ENCODE measurements around the gene AGTPBP1. TPM values are rescaled to one million over a fixed set of nuclear protein-coding genes. Genes with fewer than 3 reads are reported as not detected.

The AGTPBP1 gene
- total and polyA plus RNA-seq, 2 of the 8 experiments (the other 6 are each of a cell fraction or from before 2014, with no cell fraction given) = 13.4 to 65.2 TPM

GRCh38 chr9:85594316-85594715 is 147.4 kb downstream of the AGTPBP1 start:
- CTCF ChIA-PET (ENCODE audit: partially characterized antibody) = no interaction called here
- POLR2A ChIA-PET (ENCODE audit: partially characterized antibody) = interaction anchor here (0.6 kb wide), 1 partner anchor 209 kb away, joined by 3 read pairs; no protein-coding TSS in a partner anchor
- Histone ChIP-seq H3K9ac (replicated peaks in 1 of 4; ENCODE audit: extremely low read depth in 1 of 4, low read depth in 3 of 4, low read length in 3 of 4) (no peak overlapping the region), H3K79me1 (ENCODE audit: low read depth, low read length) (no peaks in the 10 kb centered on the region), H3K4me3 (ENCODE audit: extremely low read depth in 1 of 4, insufficient read depth in 2 of 4, low read depth in 3 of 4, low read length in 4 of 4) (no peak overlapping the region), H3K4me1 (replicated peaks in 1 of 4; ENCODE audit: control insufficient read depth in 3 of 4, insufficient read depth in 4 of 4, low read length in 3 of 4) (no peaks in the 10 kb centered on the region; a peak in 2 of 7 replicates), H2BK20ac (ENCODE audit: low read length) (no peak overlapping the region), H2BK15ac (ENCODE audit: low read length) (no peak overlapping the region), H3K18ac (ENCODE audit: extremely low read depth, low read length) (no peak overlapping the region), H3K4ac (replicated peaks; ENCODE audit: insufficient read length, low read depth, low read length) (no peak overlapping the region), H3K23ac (ENCODE audit: insufficient read length) (no peak overlapping the region), H4K20me1 (replicated peaks in 1 of 2; ENCODE audit: control insufficient read depth in 1 of 2, insufficient read depth in 2 of 2, low read length in 2 of 2) (peaks cover 0 to 1% of the 10 kb centered on the region in 2 experiments), H3K4me2 (ENCODE audit: insufficient read depth in 1 of 2, low read depth in 2 of 2, low read length in 2 of 2) (no peak overlapping the region), H3K14ac (ENCODE audit: insufficient read length) (no peak overlapping the region), H3K23me2 (ENCODE audit: low read depth, low read length) (no peaks in the 10 kb centered on the region), H3K79me2 (ENCODE audit: control insufficient read depth in 1 of 2, insufficient read depth in 2 of 2, low read length in 2 of 2) (no peaks in the 10 kb centered on the region), H3K56ac (replicated peaks; ENCODE audit: insufficient read length, low read depth, low read length) (no peak overlapping the region), H2BK120ac (replicated peaks; ENCODE audit: low read depth, low read length) (no peak overlapping the region), H3K27ac (ENCODE audit: low read depth, low read length) (no peak overlapping the region), H2AK5ac (ENCODE audit: low read depth, low read length) (no peak overlapping the region), H4K8ac (ENCODE audit: extremely low read depth, insufficient read depth, low read length) (no peak overlapping the region), H2BK12ac (ENCODE audit: low read depth, low read length) (no peak overlapping the region), H3K9me3 (ENCODE audit: insufficient read depth in 2 of 2, low read depth in 1 of 2, low read length in 1 of 2) (no peaks in the 10 kb centered on the region), H4K5ac (ENCODE audit: insufficient read length, low read depth, low read length) (no peak overlapping the region), H2AFZ (ENCODE audit: low read length) (no peak overlapping the region), H3K36me3 (ENCODE audit: control insufficient read depth in 2 of 4, insufficient read depth in 4 of 4, low read length in 3 of 4) (peaks cover 0 to 8% (median 0%) of the 10 kb centered on the region in 4 experiments; a peak in 1 of 8 replicates), H3K27me3 (replicated peaks in 1 of 4; ENCODE audit: control insufficient read depth in 3 of 4, extremely low read depth in 1 of 4, insufficient read depth in 3 of 4, low read length in 3 of 4) (no peaks in the 10 kb centered on the region), H2BK5ac (ENCODE audit: low read depth, low read length) (no peak overlapping the region), H4K91ac (replicated peaks; ENCODE audit: insufficient read length, low read length) (no peak overlapping the region)
- WGBS, 2 experiments (ENCODE audit: extremely low coverage in 1 of 2, insufficient coverage in 1 of 2, insufficient read length in 1 of 2, insufficient replicate concordance in 2 of 2, low coverage in 1 of 2, low lambda C conversion rate in 2 of 2, missing lambda C conversion rate in 1 of 2) = 92% methylated on average over 3 of the region's 3 CpGs; no CpG with 5 or more reads in 1 of the 2 experiments
- DNase-seq (ENCODE audit: low read depth in 1 of 2, low spot score in 2 of 2) (no peak), FAIRE-seq (no peak)
- TF ChIP-seq CHD2 (IDR thresholded peaks at IDR 0.05; ENCODE audit: low read length) = no peak
- TF ChIP-seq KDM5A (IDR thresholded peaks at IDR 0.05; ENCODE audit: low read length) = no peak
- TF ChIP-seq TAF7 (optimal IDR thresholded peaks at IDR 0.05; ENCODE audit: borderline replicate concordance, low read depth, low read length) = no peak
- no peak for TF ChIP-seq PHF8 (conservative IDR thresholded peaks at IDR 0.05; ENCODE audit: low read depth, low read length)
- TF ChIP-seq HDAC6 (IDR thresholded peaks at IDR 0.05; ENCODE audit: low read depth, low read length) = no peak
- TF ChIP-seq CBX5 (IDR thresholded peaks at IDR 0.05; ENCODE audit: low read depth, low read length) = no peak
- no peak for TF ChIP-seq MAFK (IDR thresholded peaks at IDR 0.05; ENCODE audit: low read depth, low read length)
- no peak for TF ChIP-seq BRCA1 (IDR thresholded peaks at IDR 0.05; ENCODE audit: low read depth, low read length)

Data from H1 (cell line).